H4 (cell line): ENCODE measurements around the gene MAPK6. TPM values are rescaled to one million over a fixed set of nuclear protein-coding genes. Genes with fewer than 3 reads are reported as not detected.
"Not testable (repeated sequence)": the region's sequence is repeated elsewhere in the genome, so short reads cannot be mapped to it uniquely, and the experiment has no call there.

Source experiments
- DNase-seq: peaks from one replicate; pipeline ENCODE4 v3.0.0-alpha.2; 2015; ENCODE audit warnings: low spot score
- total RNA-seq: library from RNA; depleted of rRNA; stranded (reverse); fragments of >200 nt; shearing (Covaris generic); gene quantifications from 2 replicates; pipeline ENCODE4 v1.2.3, GENCODE V29; 2014

Gene MAPK6
- total RNA-seq, 1 experiment from 2014 or later = 54.7 TPM

- no peak for DNase-seq
Measured at GRCh38 chr15:52080031-52080430, 61.0 kb downstream of the MAPK6 start.

DNA sequence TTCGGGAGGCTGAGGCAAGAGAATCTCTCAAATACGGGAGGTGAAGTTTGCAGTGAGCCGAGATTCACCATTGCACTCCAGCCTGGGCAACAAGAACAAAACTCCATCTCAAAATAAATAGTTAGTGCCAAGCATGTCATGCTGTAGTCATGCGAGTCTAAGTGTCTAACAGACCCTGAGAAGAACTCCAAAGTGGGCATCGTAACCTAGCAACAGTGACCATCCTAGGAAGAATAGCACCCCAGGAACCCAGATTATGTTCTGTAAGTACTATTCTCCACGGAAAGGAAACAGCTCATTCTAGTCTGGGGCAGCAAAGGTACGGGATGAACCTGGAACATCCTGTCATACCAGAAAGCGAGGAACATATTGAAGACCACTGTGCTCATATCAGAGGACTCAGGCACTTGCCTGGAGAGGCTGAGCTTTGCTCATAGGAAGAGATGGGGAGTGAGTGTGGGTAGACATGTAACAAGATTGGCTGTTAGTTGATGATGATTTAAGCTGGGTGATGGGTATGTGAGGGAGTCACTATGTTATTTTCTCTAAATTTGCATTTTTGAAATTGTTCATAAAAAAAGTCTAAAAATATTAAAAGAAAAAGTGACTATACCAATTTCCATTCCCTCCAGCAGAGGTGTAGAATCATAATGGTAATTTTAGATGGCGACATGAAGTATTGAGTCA is 61.8 kb downstream of the MAPK6 start:
- DNase-seq = no peak

- DNase-seq = peak; percentile 50
Measured at GRCh38 chr15:52082197-52083036, 63.4 kb downstream of the MAPK6 start.

- DNase-seq = not testable (repeated sequence)
Measured at GRCh38 chr15:52083037-52083359, 64.0 kb downstream of the MAPK6 start.

- no peak for DNase-seq
Measured at GRCh38 chr15:52083603-52084002, 64.6 kb downstream of the MAPK6 start.

- no peak for DNase-seq
Measured at GRCh38 chr15:52085299-52085698, 66.3 kb downstream of the MAPK6 start.

DNA sequence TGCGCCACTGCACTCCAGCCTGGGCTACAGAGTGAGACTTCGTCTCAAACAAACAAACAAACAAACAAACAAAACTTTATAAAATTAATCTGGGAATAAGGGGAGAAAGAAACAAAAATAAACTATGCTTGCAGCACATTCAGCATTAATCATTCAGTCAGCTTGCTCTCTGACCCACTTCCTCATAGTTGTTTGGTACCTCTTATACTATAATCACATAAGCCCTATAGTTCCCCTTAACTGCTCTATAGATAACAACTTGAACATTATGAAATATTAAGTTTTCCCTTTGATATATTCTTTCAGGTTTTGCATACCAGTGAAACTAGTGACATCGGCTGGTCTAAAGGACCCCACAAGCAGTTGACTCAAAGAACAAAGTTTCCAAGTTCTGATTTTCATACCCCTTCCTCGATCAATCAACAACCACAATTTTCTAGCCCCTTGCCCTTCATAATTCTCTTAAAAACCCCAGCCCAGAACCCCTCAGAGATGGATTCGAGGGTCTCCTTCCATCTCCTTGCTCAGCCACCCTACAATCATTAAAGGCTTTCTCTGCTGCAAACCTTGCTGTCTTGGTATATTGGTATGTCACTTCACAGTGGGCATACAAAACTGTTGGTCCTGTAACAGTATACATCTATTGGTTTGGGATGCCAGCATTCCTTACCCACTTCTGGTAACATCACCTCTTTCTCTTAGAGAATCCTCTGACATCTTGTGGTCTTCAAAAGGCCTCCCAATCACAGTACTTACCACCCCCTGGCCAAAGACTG is 67.2 kb downstream of the MAPK6 start:
- DNase-seq = no peak

DNA sequence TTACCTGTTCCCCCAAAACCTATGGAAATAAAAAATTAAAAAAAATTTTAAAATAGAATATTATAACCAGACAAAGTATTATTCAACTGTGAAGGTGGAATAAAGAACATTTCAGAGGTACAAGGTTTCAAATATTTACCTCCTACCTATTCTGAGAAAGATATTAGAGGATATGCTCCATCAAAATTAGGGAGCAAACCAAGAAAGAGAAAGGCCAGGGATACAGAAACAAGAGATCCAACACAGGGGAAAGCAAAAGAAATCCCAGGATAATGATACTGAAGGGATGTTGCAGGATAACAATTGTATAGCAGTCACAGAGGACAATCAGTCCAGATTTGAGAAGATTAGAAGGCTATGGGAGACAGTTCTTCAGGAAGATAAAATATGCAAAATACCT is 71.2 kb downstream of the MAPK6 start:
- no peak for DNase-seq

DNA sequence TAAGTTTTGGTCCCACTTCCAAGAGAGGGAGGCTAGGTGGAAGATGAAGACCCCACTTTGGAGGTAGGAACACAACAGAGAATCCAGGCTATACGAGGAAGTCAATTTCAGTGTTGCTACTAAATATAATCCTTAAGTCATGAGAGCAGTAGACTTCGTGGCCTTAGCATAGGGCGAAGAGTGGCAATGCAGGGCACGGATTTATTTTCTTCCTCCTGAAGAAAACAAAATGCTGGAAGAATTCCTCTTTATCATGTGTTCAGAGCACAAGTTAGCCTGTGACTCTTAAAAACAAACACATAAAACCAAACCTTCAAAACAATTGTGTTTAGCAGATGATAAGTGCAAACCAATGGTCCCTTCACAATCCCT is 74.1 kb downstream of the MAPK6 start:
- DNase-seq = no peak

DNA sequence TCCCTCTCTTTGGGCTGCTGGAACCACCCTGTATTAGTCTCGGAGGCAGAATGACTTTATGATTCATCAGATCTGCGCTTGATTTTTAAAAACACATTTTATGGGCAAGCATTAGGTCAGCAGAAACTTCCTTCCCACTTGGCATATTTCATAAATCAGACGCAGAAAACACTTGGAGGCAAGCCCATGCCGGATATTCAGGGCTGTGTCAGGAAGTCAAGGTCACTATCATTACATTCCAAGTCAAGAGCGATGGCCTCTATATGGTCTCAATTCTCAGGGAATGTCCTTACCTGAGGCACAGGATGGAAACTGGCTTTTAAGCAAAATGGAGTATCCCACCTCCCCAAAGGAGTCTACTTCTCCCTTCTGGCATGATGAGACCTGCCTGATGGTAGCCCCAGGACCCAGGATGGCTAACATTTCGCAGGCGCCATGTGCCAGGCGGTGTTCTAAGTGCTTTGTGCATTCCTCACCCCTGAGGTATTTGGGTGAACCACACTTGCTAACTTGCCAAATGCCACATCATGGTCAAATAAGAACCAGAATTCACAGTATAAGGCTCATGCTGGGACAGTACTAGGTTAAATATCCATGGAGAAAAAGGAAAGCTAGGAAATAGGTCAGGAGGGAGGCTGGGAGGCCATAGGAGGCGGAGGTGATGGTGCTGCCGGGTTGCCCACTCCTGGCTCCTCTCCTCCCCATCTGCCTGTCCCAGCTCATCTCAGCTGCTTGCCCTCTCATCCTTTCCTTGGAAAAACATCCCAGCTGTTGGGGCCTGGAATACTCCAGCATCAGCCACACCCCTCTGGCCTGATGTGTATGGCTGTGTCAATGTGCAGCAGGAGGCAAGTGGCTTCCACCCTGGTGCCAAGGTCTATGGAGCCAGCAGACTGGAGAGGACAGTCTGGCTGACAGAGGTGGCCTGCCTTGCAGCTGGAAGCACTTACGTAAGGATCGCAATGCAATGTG is 74.8 kb downstream of the MAPK6 start:
- DNase-seq = peak; percentile 96

DNA sequence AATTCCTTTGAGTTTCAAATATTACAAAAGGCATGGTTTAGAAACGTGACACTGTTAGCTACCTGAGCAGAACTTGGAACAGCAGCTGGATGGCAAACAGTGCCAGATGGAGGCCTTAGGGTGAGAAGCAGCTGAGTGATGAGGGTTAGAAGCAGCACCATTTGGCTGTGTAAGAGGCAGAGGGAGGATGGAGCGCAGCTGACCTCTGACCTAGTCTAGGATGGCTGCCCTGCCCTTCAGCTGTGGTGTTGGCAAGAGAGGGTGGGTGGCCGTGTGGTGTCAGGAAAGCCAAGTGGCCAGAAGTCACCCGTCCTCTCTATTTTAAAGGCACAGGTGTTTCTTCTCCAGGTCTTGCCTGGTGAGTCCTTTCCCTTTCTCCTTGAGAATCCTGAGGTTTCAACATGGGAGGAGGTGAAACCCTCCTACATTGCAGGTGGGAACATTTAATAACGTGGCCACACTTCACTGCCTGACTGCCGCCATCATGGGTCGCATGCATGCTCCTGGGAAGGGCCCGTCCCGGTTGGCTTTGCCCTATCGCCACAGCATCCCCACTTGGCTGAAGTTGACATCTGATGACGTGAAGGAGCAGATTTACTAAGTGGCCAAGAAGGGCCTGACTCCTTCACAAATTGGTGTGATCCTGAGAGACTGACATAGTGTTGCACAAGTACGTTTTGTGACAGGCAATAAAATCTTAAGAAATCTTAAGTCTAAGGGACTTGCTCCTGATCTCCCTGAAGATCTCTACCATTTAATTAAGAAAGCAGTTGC is 76.0 kb downstream of the MAPK6 start:
- DNase-seq = no peak

DNA sequence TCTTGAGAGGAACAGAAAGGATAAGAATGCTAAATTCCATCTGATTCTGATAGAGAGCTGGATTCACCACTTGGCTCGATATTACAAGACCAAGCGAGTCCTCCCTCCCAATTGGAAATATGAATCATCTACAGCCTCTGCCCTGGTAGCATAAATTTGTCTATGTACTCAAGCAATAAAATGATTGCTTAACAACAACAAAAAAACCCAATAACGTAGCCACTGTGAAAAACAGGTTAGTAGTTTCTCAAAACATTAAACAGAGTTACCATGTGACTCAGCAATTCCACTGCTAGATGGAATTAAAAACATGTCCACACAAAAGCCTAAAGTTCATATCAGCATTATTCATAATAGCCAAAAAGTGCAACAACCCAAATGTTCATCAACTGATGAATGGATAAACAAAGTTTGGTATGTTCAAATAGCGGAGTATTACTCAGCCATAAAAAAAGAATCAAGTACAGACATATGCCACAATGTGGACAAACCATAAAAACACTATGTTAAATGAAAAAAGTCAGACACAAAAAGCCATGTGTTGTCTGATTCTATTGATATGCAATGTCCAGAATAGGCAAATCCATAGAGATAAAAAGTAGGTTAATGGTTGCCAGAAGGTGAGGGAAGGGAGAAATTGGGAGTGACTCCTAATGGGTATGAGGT is 76.7 kb downstream of the MAPK6 start:
- DNase-seq = no peak

DNA sequence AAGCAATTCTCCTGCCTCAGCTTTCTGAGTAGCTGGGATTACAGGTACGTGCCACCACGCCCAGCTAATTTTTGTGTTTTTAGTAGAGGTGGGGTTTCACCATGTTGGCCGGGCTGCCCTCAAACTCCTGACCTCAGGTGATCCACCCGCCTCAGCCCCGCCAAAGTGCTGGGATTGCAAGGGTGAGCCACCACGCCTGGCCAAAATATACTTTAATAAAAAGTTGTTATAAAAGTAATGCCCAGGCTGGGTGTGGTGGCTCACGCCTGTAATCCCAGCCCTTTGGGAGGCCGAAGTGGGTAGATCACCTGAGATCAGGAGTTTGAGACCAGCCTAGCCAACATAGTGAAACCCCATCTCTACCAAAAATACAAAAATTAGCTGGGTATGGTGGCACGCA is 77.5 kb downstream of the MAPK6 start:
- DNase-seq = not testable (repeated sequence)

DNA sequence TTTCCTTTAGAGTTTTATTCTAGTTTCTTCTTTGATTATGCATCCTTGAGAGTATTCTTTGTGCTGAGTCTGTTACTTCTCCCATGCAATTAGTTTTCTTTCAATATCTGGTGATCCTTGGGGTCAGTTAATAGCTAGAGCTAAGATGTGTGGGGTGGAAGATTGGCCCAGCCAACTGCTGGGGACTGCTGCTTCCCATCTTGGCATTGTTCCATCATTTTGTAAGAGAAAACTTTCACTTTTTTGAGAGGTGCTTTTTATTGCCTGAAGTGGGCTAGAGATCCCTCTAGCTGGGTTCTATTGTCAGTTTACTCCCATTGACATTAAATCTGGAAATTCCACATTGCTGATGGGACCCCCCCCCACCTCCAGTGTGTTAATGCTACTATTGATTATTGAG is 78.2 kb downstream of the MAPK6 start:
- peak; percentile 33 for DNase-seq

DNA sequence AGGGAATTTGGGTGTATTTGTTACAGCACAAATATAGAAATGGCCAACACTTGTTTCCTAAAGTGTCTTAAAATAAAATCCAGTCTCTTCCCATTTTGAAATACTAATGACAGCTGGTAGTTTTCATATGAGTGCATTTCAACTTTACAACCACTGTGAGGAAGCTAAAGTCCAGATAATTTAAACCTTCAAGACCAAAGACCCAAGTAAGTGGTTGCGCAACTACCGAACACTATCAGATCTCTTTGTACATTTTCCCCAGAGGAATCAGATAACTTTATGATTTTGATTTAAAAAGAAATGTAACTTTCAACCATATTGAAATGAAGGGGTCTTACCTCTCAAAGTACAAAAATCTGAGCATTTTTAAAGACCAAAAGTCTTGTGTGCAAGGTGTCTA is 79.3 kb downstream of the MAPK6 start:
- DNase-seq = no peak

DNA sequence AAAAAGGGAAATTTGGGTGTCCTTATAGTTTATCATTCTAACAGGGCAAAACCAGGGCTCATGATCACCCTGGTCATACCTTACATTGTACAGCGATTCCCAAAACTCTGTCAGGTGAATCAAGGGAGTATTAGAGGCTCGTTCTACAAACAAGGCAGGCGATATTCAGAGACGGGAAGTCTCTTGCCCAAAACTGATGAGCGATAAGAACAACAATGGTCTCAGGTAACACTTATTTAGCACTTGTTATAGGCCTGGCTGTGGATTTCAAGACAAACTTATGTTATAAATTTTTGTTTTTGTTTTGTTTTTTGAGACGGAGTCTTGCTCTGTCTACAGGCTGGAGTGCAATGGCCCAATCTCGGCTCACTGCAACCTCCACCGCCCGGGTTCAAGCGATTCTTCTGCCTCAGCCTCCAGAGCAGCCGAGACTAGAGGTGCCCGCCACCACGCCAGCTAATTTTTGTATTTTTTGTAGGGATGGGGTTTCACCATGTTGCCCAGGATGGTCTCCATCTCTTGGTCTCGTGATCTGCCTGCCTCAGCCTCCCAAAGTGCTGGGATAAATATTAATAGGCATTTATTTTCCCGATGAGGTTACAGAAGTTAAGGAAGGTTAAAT is 80.7 kb downstream of the MAPK6 start:
- DNase-seq = no peak

DNA sequence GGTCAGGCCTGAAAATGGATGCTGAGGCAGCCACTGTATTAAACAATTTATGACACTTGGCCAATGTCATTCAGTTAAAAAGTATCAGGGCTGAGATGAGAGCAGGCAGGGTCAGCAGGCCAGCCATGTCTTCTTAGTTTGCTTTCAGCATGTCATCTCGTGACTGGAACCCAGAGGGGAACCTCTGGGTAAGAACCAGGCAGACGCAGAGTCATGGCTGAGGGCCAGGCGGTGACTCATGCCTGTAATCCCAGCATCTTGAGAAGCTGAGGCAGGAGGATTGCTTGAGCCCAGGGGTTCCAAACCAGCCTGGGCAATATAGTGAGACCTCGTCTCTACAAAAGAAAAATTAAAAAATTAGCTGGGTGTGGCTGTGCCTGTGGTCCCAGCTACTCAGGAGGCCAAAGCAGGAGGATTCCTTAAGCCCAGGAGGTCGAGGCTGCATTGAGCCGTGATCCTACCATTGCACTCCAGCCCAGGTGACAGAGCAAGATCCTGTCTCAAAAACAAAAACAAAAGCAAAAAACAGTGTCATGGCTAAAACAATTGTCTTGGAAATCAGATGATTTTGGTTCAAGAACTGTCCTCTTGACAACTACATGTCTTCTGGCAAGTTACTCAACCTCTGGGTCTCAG is 81.9 kb downstream of the MAPK6 start:
- peak; percentile 82 for DNase-seq

DNA sequence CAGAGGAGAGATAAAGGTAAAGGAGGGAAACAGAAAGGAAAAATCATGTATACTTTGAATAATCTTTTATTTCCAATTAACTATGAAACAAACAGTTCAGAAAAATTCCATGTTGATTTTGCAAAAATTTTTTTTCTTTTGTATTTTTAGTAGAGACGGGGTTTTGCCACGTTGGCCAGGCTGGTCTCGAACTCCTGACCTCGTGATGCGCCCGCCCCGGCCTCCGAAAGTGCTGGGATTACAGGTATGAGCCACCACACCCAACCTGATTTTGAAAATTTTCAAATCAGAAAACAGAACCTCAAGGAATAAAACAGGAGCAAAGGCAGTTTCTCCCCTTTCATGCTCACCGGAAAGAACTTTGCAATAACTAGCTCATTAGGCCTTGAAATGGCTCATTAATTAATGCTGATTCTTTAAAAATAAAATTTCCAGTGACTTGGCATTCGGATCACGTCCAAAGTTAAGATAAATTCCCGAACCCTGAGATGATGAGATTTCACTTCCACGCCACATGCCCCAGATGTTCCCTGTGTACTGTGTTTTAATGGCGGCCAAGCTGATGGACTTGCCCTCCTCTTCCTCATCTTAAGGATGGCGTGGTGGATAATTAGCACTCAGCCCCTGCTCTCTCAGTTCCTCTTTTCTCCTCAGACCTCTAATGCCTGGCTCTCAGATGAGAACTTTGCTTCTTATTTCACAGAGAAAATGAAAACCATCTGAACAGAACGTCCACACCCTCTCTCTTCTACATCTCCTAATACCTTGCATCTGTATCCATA is 82.7 kb downstream of the MAPK6 start:
- no peak for DNase-seq
